ENCODE data around the gene CASKIN2. TPM values are rescaled to one million over a fixed set of nuclear protein-coding genes. Genes with fewer than 3 reads are reported as not detected.
"Not testable (repeated sequence)": the region's sequence is repeated elsewhere in the genome, so short reads cannot be mapped to it uniquely, and the experiment has no call there.

Gene CASKIN2
- total and polyA plus RNA-seq, 9 donors, result 11.4 to 27.9 (median 23.8) TPM

GRCh38 chr17:75478508-75478907 lies 36.8 kb downstream of the CASKIN2 start:
- Histone ChIP-seq H3K4me3 (ENCODE audit: low read length) (no peak overlapping the region), H3K27me3 (ENCODE audit: control insufficient read depth, insufficient read depth, low read length) (no peaks in the 10 kb centered on the region), H3K9me3 (replicated peaks; ENCODE audit: control insufficient read depth, low read depth, low read length) (no peaks in the 10 kb centered on the region), H3K4me1 (ENCODE audit: control insufficient read depth, insufficient read depth, low read length) (peaks cover 72% of the 10 kb centered on the region), H3K36me3 (ENCODE audit: control insufficient read depth, insufficient read depth, low read length) (peaks cover 9% of the 10 kb centered on the region), H3K27ac (ENCODE audit: low read length) (peak overlapping the region; percentile 49)
- peak; percentile 64 for DNase-seq
- 19% methylated on average over 5 of the region's 7 CpGs for WGBS (ENCODE audit: insufficient coverage)

DNA sequence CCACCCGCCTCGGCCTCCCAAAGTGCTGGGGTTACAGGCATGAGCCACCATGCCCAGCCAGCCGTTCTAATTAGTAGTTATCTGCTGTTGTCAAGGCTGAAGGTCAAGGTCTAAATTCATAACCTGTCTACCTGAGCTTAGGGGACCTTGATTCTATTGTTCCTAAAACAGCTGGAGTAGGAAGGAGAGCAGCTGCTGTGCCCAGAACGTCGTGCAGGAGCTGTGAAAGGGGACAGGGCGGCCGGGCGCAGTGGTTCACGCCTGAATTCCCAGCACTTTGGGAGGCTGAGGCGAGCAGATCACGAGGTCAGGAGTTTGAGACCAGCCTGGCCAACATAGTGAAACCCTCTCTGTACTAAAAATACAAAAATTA lies 37.9 kb downstream of the CASKIN2 start:
- Histone ChIP-seq H3K36me3 (ENCODE audit: control insufficient read depth, insufficient read depth, low read length) (peaks cover 19% of the 10 kb centered on the region), H3K27ac (ENCODE audit: low read length) (peak overlapping the region; percentile 91), H3K4me1 (ENCODE audit: control insufficient read depth, insufficient read depth, low read length) (peaks cover 72% of the 10 kb centered on the region)
- H3K4me3 ChIP-seq (ENCODE audit: low read length); H3K9me3 ChIP-seq (replicated peaks; ENCODE audit: control insufficient read depth, low read depth, low read length); H3K27me3 ChIP-seq (ENCODE audit: control insufficient read depth, insufficient read depth, low read length); DNase-seq: not testable (repeated sequence)
- 68% methylated on average over 3 of the region's 11 CpGs for WGBS (ENCODE audit: insufficient coverage)

DNA sequence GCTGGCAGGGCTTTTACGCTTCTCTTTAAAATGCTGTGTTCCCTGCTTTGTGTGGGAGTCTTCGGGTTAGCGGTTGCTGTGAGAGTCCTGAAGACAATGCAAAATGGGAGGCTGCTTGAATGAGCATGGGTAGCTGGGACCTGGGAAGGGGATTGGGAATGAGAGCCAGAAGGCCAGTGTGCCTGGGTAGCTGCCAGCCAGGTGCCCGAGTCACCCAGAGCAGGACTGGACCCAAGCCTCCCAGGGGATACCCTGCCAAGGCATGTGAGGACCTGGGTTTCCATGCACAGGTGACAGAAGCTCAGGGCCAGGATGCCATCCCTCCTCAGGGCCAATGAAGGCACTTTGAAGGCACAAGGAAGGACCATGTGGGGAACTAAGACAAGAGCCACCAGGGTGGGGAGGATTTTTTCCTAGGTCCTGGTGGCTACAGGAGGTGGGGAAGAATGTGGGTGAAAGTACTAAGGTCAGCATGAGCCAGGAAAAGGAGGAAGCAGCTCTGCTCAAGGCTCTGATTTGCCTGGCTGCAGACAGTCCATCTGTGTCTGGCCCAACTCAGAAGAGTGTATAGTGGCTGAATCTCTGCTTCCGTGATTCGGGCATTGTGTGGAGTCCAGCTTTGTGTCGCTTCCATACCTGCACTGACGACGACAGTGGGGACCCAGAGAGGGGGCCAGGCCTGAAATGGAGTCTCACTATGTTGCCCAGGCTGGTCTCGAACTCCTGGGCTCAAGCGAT lies 38.4 kb downstream of the CASKIN2 start:
- Histone ChIP-seq H3K27ac (ENCODE audit: low read length) (peak overlapping the region; percentile 91), H3K4me1 (ENCODE audit: control insufficient read depth, insufficient read depth, low read length) (peaks cover 71% of the 10 kb centered on the region), H3K36me3 (ENCODE audit: control insufficient read depth, insufficient read depth, low read length) (peaks cover 25% of the 10 kb centered on the region), H3K27me3 (ENCODE audit: control insufficient read depth, insufficient read depth, low read length) (no peaks in the 10 kb centered on the region), H3K9me3 (replicated peaks; ENCODE audit: control insufficient read depth, low read depth, low read length) (no peaks in the 10 kb centered on the region), H3K4me3 (ENCODE audit: low read length) (peak overlapping the region; percentile 4)
- DNase-seq, result no peak
- 71% methylated on average over 8 of the region's 11 CpGs for WGBS (ENCODE audit: insufficient coverage)

- H3K36me3 ChIP-seq (ENCODE audit: control insufficient read depth, insufficient read depth, low read length), result peaks cover 28% of the 10 kb centered on the region
- peak overlapping the region; percentile 91 for H3K27ac ChIP-seq (ENCODE audit: low read length)
- H3K27me3 ChIP-seq (ENCODE audit: control insufficient read depth, insufficient read depth, low read length), result no peaks in the 10 kb centered on the region
- H3K9me3 ChIP-seq (replicated peaks; ENCODE audit: control insufficient read depth, low read depth, low read length), result no peaks in the 10 kb centered on the region
- H3K4me3 ChIP-seq (ENCODE audit: low read length), result peak overlapping the region; percentile 4
- peak; percentile 82 for DNase-seq
- WGBS (ENCODE audit: insufficient coverage), result no CpG with 5 or more reads among the region's 8 CpGs
- peaks cover 64% of the 10 kb centered on the region for H3K4me1 ChIP-seq (ENCODE audit: control insufficient read depth, insufficient read depth, low read length)
Observed at GRCh38 chr17:75476271-75476671, 39.1 kb downstream of the CASKIN2 start.

- Histone ChIP-seq H3K27me3 (ENCODE audit: control insufficient read depth, insufficient read depth, low read length) (no peaks in the 10 kb centered on the region), H3K9me3 (replicated peaks; ENCODE audit: control insufficient read depth, low read depth, low read length) (no peaks in the 10 kb centered on the region), H3K4me3 (ENCODE audit: low read length) (no peak overlapping the region), H3K36me3 (ENCODE audit: control insufficient read depth, insufficient read depth, low read length) (peaks cover 28% of the 10 kb centered on the region), H3K27ac (ENCODE audit: low read length) (peak overlapping the region; percentile 91), H3K4me1 (ENCODE audit: control insufficient read depth, insufficient read depth, low read length) (peaks cover 60% of the 10 kb centered on the region)
- WGBS (ENCODE audit: insufficient coverage), result no CpG with 5 or more reads among the region's 3 CpGs
- peak; percentile 92 for DNase-seq
Observed at GRCh38 chr17:75475851-75476250, 39.5 kb downstream of the CASKIN2 start.

GRCh38 chr17:75475144-75475835 lies 40.0 kb downstream of the CASKIN2 start:
- DNase-seq, result peak; percentile 75
- peaks cover 54% of the 10 kb centered on the region for H3K4me1 ChIP-seq (ENCODE audit: control insufficient read depth, insufficient read depth, low read length)
- H3K4me3 ChIP-seq (ENCODE audit: low read length), result no peak overlapping the region

DNA sequence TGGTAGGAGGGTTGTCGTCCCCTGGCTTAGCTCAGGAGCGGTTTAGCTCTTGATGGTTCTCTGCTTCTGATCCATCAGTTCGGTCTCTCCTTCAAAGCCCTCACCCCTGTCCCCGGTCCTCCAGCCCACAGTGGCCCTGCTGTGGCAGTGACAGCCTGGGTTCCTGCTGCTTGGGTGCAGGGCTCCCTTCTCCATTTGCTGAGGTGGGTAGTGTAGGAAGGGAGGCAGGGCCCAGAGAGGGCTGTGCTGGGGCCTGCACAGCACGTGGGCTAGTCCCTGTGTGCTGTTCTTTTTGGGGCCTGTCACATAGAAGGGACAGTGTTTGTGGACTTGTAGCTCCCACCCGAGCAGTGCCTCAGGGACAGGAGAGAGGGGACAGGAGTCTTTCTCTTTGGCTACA lies 40.6 kb downstream of the CASKIN2 start:
- Histone ChIP-seq H3K9me3 (replicated peaks; ENCODE audit: control insufficient read depth, low read depth, low read length) (no peaks in the 10 kb centered on the region), H3K27ac (ENCODE audit: low read length) (peak overlapping the region; percentile 91), H3K4me1 (ENCODE audit: control insufficient read depth, insufficient read depth, low read length) (peaks cover 49% of the 10 kb centered on the region), H3K27me3 (ENCODE audit: control insufficient read depth, insufficient read depth, low read length) (no peaks in the 10 kb centered on the region), H3K36me3 (ENCODE audit: control insufficient read depth, insufficient read depth, low read length) (peaks cover 24% of the 10 kb centered on the region), H3K4me3 (ENCODE audit: low read length) (no peak overlapping the region)
- 69% methylated on average over 5 of the region's 6 CpGs for WGBS (ENCODE audit: insufficient coverage)
- DNase-seq, result no peak

More at GRCh38 chr17:75475144-75475835, 40.0 kb downstream of the CASKIN2 start:
- no peaks in the 10 kb centered on the region for H3K27me3 ChIP-seq (ENCODE audit: control insufficient read depth, insufficient read depth, low read length)
- H3K27ac ChIP-seq (ENCODE audit: low read length), result peak overlapping the region; percentile 91
- H3K9me3 ChIP-seq (replicated peaks; ENCODE audit: control insufficient read depth, low read depth, low read length), result no peaks in the 10 kb centered on the region
- 47% methylated on average over 9 of the region's 13 CpGs for WGBS (ENCODE audit: insufficient coverage)
- peaks cover 28% of the 10 kb centered on the region for H3K36me3 ChIP-seq (ENCODE audit: control insufficient read depth, insufficient read depth, low read length)

GRCh38 chr17:75473246-75473645 lies 42.1 kb downstream of the CASKIN2 start:
- Histone ChIP-seq H3K36me3 (ENCODE audit: control insufficient read depth, insufficient read depth, low read length) (peaks cover 23% of the 10 kb centered on the region), H3K27ac (ENCODE audit: low read length) (no peak overlapping the region), H3K27me3 (ENCODE audit: control insufficient read depth, insufficient read depth, low read length) (no peaks in the 10 kb centered on the region), H3K4me1 (ENCODE audit: control insufficient read depth, insufficient read depth, low read length) (peaks cover 43% of the 10 kb centered on the region), H3K9me3 (replicated peaks; ENCODE audit: control insufficient read depth, low read depth, low read length) (no peaks in the 10 kb centered on the region), H3K4me3 (ENCODE audit: low read length) (no peak overlapping the region)
- no peak for DNase-seq
- 70% methylated on average over 2 of the region's 2 CpGs for WGBS (ENCODE audit: insufficient coverage)

GRCh38 chr17:75472119-75472518 lies 43.2 kb downstream of the CASKIN2 start:
- Histone ChIP-seq H3K9me3 (replicated peaks; ENCODE audit: control insufficient read depth, low read depth, low read length) (no peaks in the 10 kb centered on the region), H3K4me1 (ENCODE audit: control insufficient read depth, insufficient read depth, low read length) (peaks cover 38% of the 10 kb centered on the region), H3K4me3 (ENCODE audit: low read length) (no peak overlapping the region), H3K36me3 (ENCODE audit: control insufficient read depth, insufficient read depth, low read length) (peaks cover 23% of the 10 kb centered on the region), H3K27me3 (ENCODE audit: control insufficient read depth, insufficient read depth, low read length) (no peaks in the 10 kb centered on the region), H3K27ac (ENCODE audit: low read length) (no peak overlapping the region)
- no peak for DNase-seq
- WGBS (ENCODE audit: insufficient coverage), result no CpG with 5 or more reads among the region's 4 CpGs

DNA sequence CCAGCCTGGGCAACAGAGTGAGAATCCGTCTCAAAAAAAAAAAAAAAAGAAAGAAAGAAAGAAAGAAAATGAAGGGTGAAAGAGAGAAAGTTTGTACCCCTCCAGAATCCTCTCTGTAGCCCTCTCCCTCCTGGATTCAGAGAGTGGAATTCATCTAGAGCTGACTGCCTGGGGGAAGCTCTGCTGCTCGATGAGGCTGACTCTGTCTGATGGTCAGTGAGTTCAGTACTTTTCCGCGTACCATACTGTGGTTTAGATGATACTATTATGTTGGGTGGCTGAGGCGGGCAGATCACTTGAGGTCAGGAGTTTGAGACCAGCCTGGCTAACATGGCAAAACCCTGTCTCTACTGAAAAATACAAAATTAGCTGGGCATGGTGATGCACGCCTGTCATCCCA lies 44.1 kb downstream of the CASKIN2 start:
- DNase-seq, result no peak
- no peak overlapping the region for H3K27ac ChIP-seq (ENCODE audit: low read length)
- peaks cover 3% of the 10 kb centered on the region for H3K9me3 ChIP-seq (replicated peaks; ENCODE audit: control insufficient read depth, low read depth, low read length)
- peaks cover 29% of the 10 kb centered on the region for H3K4me1 ChIP-seq (ENCODE audit: control insufficient read depth, insufficient read depth, low read length)
- no peak overlapping the region for H3K4me3 ChIP-seq (ENCODE audit: low read length)
- 100% methylated on average over 1 of the region's 6 CpGs for WGBS (ENCODE audit: insufficient coverage)
- peaks cover 23% of the 10 kb centered on the region for H3K36me3 ChIP-seq (ENCODE audit: control insufficient read depth, insufficient read depth, low read length)
- no peaks in the 10 kb centered on the region for H3K27me3 ChIP-seq (ENCODE audit: control insufficient read depth, insufficient read depth, low read length)
